Keratinocyte (primary cell): ENCODE data around the gene SSMEM1.

Experiments
- EZH2 ChIP-seq: IDR thresholded peaks from one replicate; pipeline ENCODE4 v1.6.1; 2012; ENCODE audit warnings: inconsistent platforms, mild to moderate bottlenecking, low read length, moderate library complexity
- TF ChIP-seq, protein P1 (sequence below), 3 experiments: IDR thresholded peaks in 1 of 3; conservative IDR thresholded peaks in 1 of 3; optimal IDR thresholded peaks in 1 of 3; 2 replicates in 2 of 3; 3 replicates in 1 of 3; pipeline versions ENCODE3 to v1.5.1; 2011; ENCODE audit warnings: low read length in 3 of 3, mild to moderate bottlenecking in 3 of 3, moderate library complexity in 2 of 3, control low read depth in 1 of 3, inconsistent platforms in 1 of 3; ENCODE audit not compliant: insufficient read depth in 2 of 3; ENCODE audit errors: extremely low read depth in 1 of 3

- TF ChIP-seq, protein P1, sequence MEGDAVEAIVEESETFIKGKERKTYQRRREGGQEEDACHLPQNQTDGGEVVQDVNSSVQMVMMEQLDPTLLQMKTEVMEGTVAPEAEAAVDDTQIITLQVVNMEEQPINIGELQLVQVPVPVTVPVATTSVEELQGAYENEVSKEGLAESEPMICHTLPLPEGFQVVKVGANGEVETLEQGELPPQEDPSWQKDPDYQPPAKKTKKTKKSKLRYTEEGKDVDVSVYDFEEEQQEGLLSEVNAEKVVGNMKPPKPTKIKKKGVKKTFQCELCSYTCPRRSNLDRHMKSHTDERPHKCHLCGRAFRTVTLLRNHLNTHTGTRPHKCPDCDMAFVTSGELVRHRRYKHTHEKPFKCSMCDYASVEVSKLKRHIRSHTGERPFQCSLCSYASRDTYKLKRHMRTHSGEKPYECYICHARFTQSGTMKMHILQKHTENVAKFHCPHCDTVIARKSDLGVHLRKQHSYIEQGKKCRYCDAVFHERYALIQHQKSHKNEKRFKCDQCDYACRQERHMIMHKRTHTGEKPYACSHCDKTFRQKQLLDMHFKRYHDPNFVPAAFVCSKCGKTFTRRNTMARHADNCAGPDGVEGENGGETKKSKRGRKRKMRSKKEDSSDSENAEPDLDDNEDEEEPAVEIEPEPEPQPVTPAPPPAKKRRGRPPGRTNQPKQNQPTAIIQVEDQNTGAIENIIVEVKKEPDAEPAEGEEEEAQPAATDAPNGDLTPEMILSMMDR (optimal IDR thresholded peaks at IDR 0.05 in 1 of 3, IDR thresholded peaks at IDR 0.05 in 1 of 3, conservative IDR thresholded peaks at IDR 0.05 in 1 of 3; ENCODE audit: extremely low read depth in 1 of 3, insufficient read depth in 2 of 3, low read length in 3 of 3), result no peak
- TF ChIP-seq EZH2, result no peak
Measured at GRCh38 chr7:130160023-130160422, 47.6 kb upstream of the SSMEM1 start.
